GM21825 (cell line): Measurements from ENCODE around the gene DERL2.
"Not testable (repeated sequence)": the region's sequence is repeated elsewhere in the genome, so short reads cannot be mapped to it uniquely, and the experiment has no call there.

Source experiments
- ATAC-seq: cut with Tn5 transposase; IDR thresholded peaks from one replicate; pipeline ENCODE4 v1.9.1; 2021; ENCODE audit warnings: mild to moderate bottlenecking, moderate library complexity; ENCODE audit not compliant: unreplicated experiment

Gene DERL2

DNA sequence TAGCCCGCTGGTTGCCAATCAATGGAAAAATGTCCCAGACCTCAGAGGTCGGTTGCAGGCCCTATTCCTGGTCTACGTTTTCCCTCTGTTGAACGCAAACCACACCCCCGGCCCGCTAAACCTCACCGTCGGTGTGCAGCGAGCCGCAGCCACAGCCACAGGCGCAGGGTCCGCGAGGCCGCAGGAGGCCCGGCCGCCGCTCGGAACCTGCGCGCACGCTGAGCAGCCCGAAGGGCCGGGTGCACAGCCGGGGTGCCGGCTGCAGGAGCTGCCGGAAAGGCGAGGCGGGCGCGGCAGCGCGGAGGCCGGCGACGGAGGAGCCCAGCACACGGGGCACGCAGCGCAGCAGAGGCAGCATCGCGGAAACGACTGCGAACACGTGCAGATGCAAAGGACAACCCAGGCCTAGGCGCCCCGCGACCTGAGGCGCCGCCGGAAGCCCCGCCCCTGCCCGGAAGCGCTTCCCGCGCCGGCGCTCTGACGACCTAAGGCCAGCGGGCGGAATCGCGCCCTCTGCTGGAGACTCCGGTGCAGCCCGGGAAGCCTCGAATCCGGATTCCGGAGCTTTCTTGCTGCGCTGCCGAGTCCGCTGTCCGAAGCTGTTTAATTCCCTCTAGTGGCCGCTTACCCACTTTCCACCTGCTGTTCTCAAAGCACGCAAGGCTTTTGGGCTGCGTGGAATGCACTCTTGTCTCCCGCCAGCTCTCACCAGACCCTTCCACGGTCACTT, 47.1 kb downstream of the DERL2 start, which contains the start of gene C1QBP:
C1QBP (minus strand) TSS at position 440 of the 730 bp plus-strand sequence; CDS start at position 358, 82 bp downstream.
- ATAC-seq: peak; percentile 70

GRCh38 chr17:5437721-5438317, 48.2 kb downstream of the DERL2 start:
- ATAC-seq: no peak

- not testable (repeated sequence) for ATAC-seq
Observed at GRCh38 chr17:5435781-5436315, 50.1 kb downstream of the DERL2 start.

- no peak for ATAC-seq
Observed at GRCh38 chr17:5434984-5435383, 51.0 kb downstream of the DERL2 start.

DNA sequence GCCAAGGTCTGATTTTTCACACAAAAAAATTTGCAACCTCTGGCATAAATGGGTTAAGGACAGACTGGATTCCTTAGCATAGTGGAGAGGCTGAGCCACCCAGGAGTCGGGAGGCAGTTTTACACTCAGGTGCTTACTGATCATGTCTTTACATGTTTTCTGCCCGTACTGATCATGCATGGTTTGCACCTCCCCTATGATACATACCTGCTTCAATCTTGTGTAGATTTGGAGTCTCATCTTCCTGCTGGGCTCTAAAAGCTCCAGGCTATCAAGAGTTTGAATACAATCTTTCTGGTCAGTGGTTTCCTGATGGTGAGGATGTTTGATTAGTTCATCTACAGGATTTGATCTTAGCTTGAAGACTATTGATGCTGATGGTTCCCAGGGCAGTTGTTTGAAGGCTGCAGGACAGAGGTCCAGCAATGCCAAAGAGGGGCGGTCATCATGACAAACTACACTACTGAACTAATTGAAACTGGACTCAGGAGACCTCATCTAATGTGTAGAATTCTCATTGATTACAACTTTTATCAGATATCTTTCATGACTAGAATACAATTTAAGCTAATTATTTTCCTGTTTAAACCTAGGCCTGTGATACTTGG, 53.9 kb downstream of the DERL2 start:
- no peak for ATAC-seq

- ATAC-seq: not testable (repeated sequence)
Observed at GRCh38 chr17:5431234-5431633, 54.7 kb downstream of the DERL2 start.

GRCh38 chr17:5430413-5430999, 55.5 kb downstream of the DERL2 start:
- no peak for ATAC-seq

DNA sequence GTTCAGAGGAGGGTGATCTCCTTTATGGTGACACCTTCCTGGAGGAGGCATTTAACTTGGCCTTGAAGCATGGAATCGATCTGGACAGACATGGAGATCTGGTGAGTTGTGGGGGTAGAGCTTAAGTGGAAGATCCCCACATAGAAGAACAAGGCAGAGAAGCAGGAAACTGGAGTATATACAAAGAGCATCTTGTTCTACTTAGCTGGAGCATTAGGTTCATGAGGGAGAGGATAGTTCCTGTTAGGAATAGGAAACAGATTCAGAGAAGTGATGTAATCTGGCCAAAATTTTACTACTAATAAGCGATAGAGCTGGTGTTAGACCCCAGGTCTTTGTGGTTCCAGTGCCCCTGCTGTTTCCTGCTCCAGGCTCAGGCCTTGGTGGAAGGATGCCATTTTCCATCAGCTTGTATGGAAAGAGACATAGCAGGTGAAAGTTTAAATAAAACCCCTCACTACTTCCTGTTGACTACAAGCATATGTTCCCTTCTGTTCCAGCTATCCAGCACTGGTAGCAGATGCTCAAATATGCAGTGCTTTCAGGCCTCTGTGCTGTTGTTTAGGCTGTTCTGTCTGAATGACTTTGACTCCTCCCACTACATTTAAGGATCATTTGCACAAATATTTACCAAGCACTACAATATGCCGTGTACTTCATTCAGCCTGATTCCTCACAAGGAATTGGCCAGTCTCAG, 56.6 kb downstream of the DERL2 start:
- no peak for ATAC-seq

GRCh38 chr17:5425826-5426225, 60.2 kb downstream of the DERL2 start:
- ATAC-seq: no peak

DNA sequence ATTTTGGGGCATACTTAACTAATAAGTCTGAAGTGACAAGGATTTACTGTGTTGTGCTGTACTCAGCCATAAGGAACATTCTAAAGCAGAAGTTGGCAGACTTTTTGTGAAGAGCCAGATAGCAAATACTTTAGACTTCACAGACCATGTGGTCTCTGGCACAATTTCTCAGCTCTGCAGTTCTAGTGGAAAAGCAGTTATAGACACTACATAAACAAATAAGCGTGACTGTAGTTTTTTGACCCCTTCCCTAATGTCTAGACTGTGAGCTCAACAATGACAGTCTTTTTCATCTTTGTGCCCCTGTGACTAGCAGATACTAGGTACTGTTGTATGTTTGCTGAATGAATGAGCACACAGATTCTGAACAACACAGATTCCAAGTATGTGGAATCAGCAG, 61.1 kb downstream of the DERL2 start:
- no peak for ATAC-seq

- ATAC-seq: no peak
Observed at GRCh38 chr17:5422505-5422904, 63.5 kb downstream of the DERL2 start.
